GM21526 (cell line): ENCODE measurements around the gene NFATC1.

Source experiments
- ATAC-seq: cut with Tn5 transposase; IDR thresholded peaks from one replicate; pipeline ENCODE4 v1.9.1; 2021; ENCODE audit warnings: moderate library complexity; ENCODE audit not compliant: unreplicated experiment, low FRiP score

The NFATC1 gene

DNA sequence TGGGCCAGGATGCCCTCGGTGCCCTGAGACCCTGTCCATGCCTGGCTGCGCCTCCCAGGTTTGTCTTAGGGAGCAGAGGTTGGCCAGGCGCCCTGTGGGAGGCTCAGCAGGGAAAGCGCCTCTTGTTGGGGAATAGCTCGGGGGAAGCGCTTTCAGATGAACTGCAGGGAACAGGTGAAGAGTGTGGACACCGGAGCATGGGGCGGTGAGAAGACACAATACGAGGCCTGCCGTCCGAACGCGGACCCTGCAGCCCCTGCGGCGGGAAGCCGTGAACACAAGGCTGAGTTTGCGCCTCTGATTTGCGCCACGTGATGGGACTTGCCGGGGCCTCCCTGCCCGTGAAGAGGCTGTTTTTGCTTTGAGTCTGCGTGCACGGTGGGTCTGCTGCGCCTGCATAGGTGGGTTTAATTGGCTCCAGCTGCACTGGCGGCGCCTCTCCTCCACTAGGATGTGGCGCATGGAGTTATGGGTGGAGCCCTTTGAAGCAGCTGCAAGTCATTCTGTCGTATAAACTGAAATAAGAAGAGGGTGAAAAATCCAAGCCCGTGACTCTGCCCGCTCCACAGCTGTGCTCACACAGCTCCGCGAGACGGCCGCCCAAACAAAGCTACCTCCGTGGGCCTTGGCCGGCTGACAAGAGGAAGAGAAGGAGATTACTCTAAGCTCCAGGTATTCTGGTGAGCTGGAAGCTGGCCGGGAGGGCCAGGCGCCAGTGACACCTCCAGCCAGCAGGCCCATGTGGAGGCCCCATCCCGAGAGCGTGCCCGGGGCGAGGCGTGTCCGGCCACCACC lies 180.4 kb downstream of the NFATC1 start:
- ATAC-seq, result no peak

GRCh38 chr18:79576686-79577351 lies 181.1 kb downstream of the NFATC1 start:
- no peak for ATAC-seq

GRCh38 chr18:79577451-79578395 lies 182.0 kb downstream of the NFATC1 start:
- no peak for ATAC-seq

DNA sequence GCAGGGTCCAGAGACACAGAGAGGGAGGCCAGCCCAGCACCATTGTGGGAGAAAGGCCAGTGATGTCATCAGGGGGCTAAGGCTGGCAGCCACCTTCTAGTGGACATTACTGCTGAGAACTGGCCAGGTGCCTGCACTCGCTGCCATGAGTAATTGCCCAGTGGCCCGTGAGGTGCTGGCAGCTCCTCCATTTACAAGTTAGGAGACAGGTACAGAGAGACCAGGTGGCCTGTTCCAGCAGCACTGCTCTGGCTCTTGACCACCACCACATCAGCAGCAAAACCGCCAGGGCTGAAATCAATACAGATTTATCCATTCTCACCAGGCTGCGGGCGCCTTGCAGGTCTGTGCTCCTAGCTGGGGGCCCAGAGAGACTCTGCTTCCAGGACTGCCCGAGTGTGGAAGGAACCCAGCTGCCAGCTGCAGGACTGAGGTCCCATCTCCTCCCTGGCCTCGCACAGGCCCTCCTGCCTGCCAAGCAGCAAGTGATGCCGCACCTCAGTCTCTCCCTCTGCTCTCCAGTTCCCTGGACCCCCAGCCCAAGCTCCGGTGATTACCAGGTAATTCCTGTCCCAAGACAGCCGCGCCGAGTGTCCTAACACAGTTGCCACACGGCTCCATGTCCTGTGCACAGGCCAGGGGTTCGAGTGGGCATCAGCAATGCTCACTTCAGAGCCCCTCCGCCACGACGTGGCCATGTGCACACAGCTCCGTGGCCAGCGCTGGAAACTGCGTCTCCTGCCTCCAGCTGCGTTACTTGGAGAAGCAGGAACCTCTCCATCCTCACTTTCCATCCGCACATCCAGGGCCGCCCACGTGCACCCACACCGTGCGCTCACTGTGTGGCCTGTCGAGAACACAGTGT lies 182.9 kb downstream of the NFATC1 start:
- ATAC-seq, result no peak
